ENCODE measurements around the gene CACNA1H. TPM values are rescaled to one million over a fixed set of nuclear protein-coding genes. Genes with fewer than 3 reads are reported as not detected.

The CACNA1H gene
- total and polyA plus RNA-seq, 2 donors (not counting 3 experiments of a cell fraction or from before 2014, with no cell fraction given), result 0.03 TPM; not detected in 1

GRCh38 chr16:1193143-1193824 is 40.4 kb downstream of the CACNA1H start:
- Histone ChIP-seq H3K9me3 (replicated peaks; ENCODE audit: control insufficient read depth, insufficient read depth, low read length) (no peaks in the 10 kb centered on the region), H3K36me3 (ENCODE audit: control insufficient read depth in 2 of 2, extremely low read depth in 1 of 2, insufficient read depth in 2 of 2, low read length in 2 of 2) (no peaks in the 10 kb centered on the region), H3K4me1 (ENCODE audit: control insufficient read depth, extremely low read depth, insufficient read depth, low read length) (no peaks in the 10 kb centered on the region), H3K4me2 (ENCODE audit: insufficient read depth, low read length) (no peak overlapping the region), H3K27ac (ENCODE audit: insufficient read depth, low read depth, low read length) (no peak overlapping the region), H3K4me3 (replicated peaks in 1 of 3; ENCODE audit: insufficient read depth in 1 of 3, low read depth in 1 of 3, low read length in 3 of 3) (no peak overlapping the region), H3K79me2 (ENCODE audit: control insufficient read depth, insufficient read depth, low read length) (no peaks in the 10 kb centered on the region), H4K20me1 (replicated peaks; ENCODE audit: control insufficient read depth, extremely low read depth, insufficient read depth, low read length) (no peaks in the 10 kb centered on the region), H3K9ac (replicated peaks; ENCODE audit: extremely low read depth, insufficient read depth, low read length) (no peak overlapping the region), H3K9me1 (replicated peaks; ENCODE audit: control insufficient read depth, extremely low read depth, insufficient read depth, low read length) (no peaks in the 10 kb centered on the region), H3K27me3 (ENCODE audit: control insufficient read depth in 2 of 2, insufficient read depth in 2 of 2, low read length in 2 of 2) (no peaks in the 10 kb centered on the region), H2AFZ (ENCODE audit: low read depth, low read length) (no peak overlapping the region)
- intact Hi-C loops (cut with micrococcal nuclease), result no loop called here
- dilution Hi-C loops (cut with MboI; ENCODE audit: extremely low pct_ligation_motif_present, low sequenced_read_pairs), result no loop called here
- no TSS peak for BruUV-seq (replicated peaks)
- FAIRE-seq (no peak), DNase-seq (ENCODE audit: low read depth, low spot score) (no peak)
- CTCF ChIA-PET, result interaction anchor here (0.7 to 1.7 kb wide), 3 partner anchors 12 to 136 kb away, joined by 3 to 7 read pairs (median 3); no protein-coding TSS in a partner anchor
- no peak for TF ChIP-seq MAX (IDR thresholded peaks at IDR 0.05; ENCODE audit: insufficient read depth, insufficient read length)
- no peak for TF ChIP-seq EZH2 (IDR thresholded peaks at IDR 0.05; ENCODE audit: borderline replicate concordance, low read depth, low read length, severe bottlenecking)
- TF ChIP-seq CTCF (IDR thresholded peaks at IDR 0.05; ENCODE audit: extremely low read depth in 1 of 2, insufficient read depth in 1 of 2, low read depth in 1 of 2, low read length in 2 of 2), result no peak
- TF ChIP-seq MYC (IDR thresholded peaks at IDR 0.05; ENCODE audit: low read depth, low read length), result no peak
- TF ChIP-seq JUN (IDR thresholded peaks at IDR 0.05; ENCODE audit: borderline replicate concordance, insufficient read depth, insufficient read length, low read depth), result no peak
- TF ChIP-seq GATA2 (IDR thresholded peaks at IDR 0.05; ENCODE audit: insufficient read depth, insufficient read length, low read depth, low read length), result no peak
- no peak for TF ChIP-seq POLR2A (IDR thresholded peaks at IDR 0.05; ENCODE audit: low read depth, low read length)
- no peak for TF ChIP-seq FOS (IDR thresholded peaks at IDR 0.05; ENCODE audit: borderline replicate concordance, insufficient read depth, low read length)
- no peak for TF ChIP-seq POLR2AphosphoS5 (IDR thresholded peaks at IDR 0.05; ENCODE audit: insufficient read depth, low read depth, low read length)
- POLR2A ChIA-PET, result no interaction called here

Data from endothelial cell of umbilical vein (primary cell).